ENCODE measurements around the gene PVRIG. TPM values are rescaled to one million over a fixed set of nuclear protein-coding genes. Genes with fewer than 3 reads are reported as not detected.

Gene PVRIG
- total and polyA plus RNA-seq, 9 of the 15 experiments (the other 6 are each of a cell fraction or from before 2014, with no cell fraction given): 0.16 to 0.64 TPM; not detected in 7

DNA sequence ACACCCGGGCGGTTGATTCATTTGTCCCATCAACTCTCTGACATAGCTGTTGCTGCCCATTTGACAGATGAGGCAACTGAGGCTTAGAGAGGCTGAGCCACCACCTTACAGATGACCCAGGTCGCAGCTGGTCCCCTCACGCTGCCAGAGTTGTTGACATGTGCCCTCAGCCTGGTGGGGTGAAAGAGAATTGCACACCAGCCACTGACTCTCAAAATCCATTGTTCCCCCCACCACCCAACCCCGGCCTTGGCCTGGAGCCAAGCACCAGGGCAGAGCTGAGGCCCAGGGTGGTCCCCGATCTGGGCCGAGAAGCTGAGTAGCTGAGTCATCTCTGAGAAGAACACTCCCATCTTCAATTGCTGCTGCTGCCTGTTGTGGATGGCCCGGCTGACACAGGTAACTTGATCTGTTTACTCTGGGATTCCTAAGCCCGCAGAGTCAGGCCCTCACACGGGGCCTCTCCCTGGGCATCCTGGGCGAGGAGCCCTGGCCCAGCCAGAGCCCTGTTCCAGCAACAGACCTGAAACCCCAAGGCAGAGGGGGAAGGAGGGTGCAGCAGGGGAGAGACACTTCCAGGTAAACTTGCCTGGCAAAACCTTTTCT lies 27.5 kb downstream of the PVRIG start (continued):
- no peak for TF ChIP-seq RFX1 (IDR thresholded peaks at IDR 0.05)
- TF ChIP-seq, protein P1, sequence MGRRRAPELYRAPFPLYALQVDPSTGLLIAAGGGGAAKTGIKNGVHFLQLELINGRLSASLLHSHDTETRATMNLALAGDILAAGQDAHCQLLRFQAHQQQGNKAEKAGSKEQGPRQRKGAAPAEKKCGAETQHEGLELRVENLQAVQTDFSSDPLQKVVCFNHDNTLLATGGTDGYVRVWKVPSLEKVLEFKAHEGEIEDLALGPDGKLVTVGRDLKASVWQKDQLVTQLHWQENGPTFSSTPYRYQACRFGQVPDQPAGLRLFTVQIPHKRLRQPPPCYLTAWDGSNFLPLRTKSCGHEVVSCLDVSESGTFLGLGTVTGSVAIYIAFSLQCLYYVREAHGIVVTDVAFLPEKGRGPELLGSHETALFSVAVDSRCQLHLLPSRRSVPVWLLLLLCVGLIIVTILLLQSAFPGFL (CRISPR knock-in tag; IDR thresholded peaks at IDR 0.05): no peak
- TF ChIP-seq, protein P2, sequence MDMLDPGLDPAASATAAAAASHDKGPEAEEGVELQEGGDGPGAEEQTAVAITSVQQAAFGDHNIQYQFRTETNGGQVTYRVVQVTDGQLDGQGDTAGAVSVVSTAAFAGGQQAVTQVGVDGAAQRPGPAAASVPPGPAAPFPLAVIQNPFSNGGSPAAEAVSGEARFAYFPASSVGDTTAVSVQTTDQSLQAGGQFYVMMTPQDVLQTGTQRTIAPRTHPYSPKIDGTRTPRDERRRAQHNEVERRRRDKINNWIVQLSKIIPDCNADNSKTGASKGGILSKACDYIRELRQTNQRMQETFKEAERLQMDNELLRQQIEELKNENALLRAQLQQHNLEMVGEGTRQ (CRISPR knock-in tag; IDR thresholded peaks at IDR 0.05): no peak
- peak; percentile 47 for TF ChIP-seq MAFF (IDR thresholded peaks at IDR 0.05; ENCODE audit: low read length)
- TF ChIP-seq, protein P3, sequence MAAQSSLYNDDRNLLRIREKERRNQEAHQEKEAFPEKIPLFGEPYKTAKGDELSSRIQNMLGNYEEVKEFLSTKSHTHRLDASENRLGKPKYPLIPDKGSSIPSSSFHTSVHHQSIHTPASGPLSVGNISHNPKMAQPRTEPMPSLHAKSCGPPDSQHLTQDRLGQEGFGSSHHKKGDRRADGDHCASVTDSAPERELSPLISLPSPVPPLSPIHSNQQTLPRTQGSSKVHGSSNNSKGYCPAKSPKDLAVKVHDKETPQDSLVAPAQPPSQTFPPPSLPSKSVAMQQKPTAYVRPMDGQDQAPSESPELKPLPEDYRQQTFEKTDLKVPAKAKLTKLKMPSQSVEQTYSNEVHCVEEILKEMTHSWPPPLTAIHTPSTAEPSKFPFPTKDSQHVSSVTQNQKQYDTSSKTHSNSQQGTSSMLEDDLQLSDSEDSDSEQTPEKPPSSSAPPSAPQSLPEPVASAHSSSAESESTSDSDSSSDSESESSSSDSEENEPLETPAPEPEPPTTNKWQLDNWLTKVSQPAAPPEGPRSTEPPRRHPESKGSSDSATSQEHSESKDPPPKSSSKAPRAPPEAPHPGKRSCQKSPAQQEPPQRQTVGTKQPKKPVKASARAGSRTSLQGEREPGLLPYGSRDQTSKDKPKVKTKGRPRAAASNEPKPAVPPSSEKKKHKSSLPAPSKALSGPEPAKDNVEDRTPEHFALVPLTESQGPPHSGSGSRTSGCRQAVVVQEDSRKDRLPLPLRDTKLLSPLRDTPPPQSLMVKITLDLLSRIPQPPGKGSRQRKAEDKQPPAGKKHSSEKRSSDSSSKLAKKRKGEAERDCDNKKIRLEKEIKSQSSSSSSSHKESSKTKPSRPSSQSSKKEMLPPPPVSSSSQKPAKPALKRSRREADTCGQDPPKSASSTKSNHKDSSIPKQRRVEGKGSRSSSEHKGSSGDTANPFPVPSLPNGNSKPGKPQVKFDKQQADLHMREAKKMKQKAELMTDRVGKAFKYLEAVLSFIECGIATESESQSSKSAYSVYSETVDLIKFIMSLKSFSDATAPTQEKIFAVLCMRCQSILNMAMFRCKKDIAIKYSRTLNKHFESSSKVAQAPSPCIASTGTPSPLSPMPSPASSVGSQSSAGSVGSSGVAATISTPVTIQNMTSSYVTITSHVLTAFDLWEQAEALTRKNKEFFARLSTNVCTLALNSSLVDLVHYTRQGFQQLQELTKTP (IDR thresholded peaks at IDR 0.05; ENCODE audit: low read depth in 1 of 2, partially characterized antibody in 2 of 2): no peak
- no peak for TF ChIP-seq RBM15 (IDR thresholded peaks at IDR 0.05; ENCODE audit: insufficient read depth, low read length)
- TF ChIP-seq, protein P4, sequence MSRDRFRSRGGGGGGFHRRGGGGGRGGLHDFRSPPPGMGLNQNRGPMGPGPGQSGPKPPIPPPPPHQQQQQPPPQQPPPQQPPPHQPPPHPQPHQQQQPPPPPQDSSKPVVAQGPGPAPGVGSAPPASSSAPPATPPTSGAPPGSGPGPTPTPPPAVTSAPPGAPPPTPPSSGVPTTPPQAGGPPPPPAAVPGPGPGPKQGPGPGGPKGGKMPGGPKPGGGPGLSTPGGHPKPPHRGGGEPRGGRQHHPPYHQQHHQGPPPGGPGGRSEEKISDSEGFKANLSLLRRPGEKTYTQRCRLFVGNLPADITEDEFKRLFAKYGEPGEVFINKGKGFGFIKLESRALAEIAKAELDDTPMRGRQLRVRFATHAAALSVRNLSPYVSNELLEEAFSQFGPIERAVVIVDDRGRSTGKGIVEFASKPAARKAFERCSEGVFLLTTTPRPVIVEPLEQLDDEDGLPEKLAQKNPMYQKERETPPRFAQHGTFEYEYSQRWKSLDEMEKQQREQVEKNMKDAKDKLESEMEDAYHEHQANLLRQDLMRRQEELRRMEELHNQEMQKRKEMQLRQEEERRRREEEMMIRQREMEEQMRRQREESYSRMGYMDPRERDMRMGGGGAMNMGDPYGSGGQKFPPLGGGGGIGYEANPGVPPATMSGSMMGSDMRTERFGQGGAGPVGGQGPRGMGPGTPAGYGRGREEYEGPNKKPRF (IDR thresholded peaks at IDR 0.05; ENCODE audit: low read depth, low read length): no peak
- TF ChIP-seq EWSR1 (IDR thresholded peaks at IDR 0.05; ENCODE audit: borderline replicate concordance, low read depth, partially characterized antibody): no peak
- TF ChIP-seq GTF2E2 (tag; IDR thresholded peaks at IDR 0.05): no peak
- TF ChIP-seq ILK (tag; IDR thresholded peaks at IDR 0.05; ENCODE audit: borderline replicate concordance, low read depth): no peak
- TF ChIP-seq RAD51 (IDR thresholded peaks at IDR 0.05; ENCODE audit: borderline replicate concordance, low read depth): no peak
- TF ChIP-seq ZNF274 (IDR thresholded peaks at IDR 0.05; ENCODE audit: borderline replicate concordance, low read depth, low read length): no peak
- no peak for TF ChIP-seq NBN (IDR thresholded peaks at IDR 0.05; ENCODE audit: low read depth)
- TF ChIP-seq ZNF766 (CRISPR knock-in tag; conservative IDR thresholded peaks at IDR 0.05): no peak
- no peak for TF ChIP-seq NR2F6 (CRISPR knock-in tag; IDR thresholded peaks at IDR 0.05)
- peak; percentile 60 for TF ChIP-seq MAFK (IDR thresholded peaks at IDR 0.05; ENCODE audit: low read length)
- TF ChIP-seq KDM4B (IDR thresholded peaks at IDR 0.05; ENCODE audit: borderline replicate concordance in 2 of 2, low read depth in 1 of 2): no peak

Measured in K562 (cell line).